Peyer's patch (tissue), 4 donors: ENCODE results near the gene ZNF521.
"Not testable (repeated sequence)": the region's sequence is repeated elsewhere in the genome, so short reads cannot be mapped to it uniquely, and the experiment has no call there.

Source experiments
- CTCF ChIP-seq, 6 experiments: fragments of 450-650 bp in 4 of 6; fragments of 200-600 bp in 2 of 6; sonication (generic) in 1 of 6; IDR thresholded peaks; one replicate each; pipeline ENCODE4 v1.5.1; 2017 to 2019; ENCODE audit warnings: antibody characterized with exemption in 6 of 6, mild to moderate bottlenecking in 3 of 6, moderate library complexity in 1 of 6
- POLR2A ChIP-seq, 2 donors: fragments of 450-650 bp; IDR thresholded peaks; one replicate each; pipeline ENCODE4 v1.5.1; 2017; ENCODE audit warnings: antibody characterized with exemption in 2 of 2, mild to moderate bottlenecking in 2 of 2, moderate library complexity in 2 of 2

DNA sequence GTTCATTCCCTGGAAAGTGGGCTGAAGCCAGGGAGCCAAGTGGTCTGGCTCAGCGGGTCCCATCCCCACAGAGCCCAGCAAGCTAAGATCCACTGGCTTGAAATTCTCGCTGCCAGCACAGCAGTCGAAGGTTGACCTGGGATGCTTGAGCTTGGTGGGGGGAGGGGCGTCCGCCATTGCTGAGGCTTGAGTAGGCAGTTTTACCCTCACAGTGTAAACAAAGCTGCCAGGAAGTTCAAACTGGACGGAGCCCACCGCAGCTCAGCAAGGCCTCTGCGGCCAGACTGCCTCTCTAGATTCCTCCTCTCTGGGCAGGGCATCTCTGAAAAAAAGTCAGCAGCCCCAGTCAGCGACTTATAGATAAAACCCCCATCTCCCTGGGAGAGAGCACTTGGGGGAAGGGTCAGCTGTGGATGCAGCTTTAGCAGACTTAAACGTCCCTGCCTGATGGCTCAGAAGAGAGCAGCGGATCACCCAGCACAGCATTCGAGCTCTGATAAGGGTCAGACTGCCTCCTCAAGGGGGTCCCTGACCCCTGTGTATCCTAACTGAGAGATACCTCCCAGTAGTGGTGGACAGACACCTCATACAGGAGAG is 84.9 kb downstream of the ZNF521 start:
- not testable (repeated sequence) for TF ChIP-seq CTCF, POLR2A (IDR thresholded peaks at IDR 0.05)
